ENCODE results near the gene RNASE9. TPM values are rescaled to one million over a fixed set of nuclear protein-coding genes. Genes with fewer than 3 reads are reported as not detected.

Gene RNASE9
- total and polyA plus RNA-seq, 9 of the 15 experiments (the other 6 are each of a cell fraction or from before 2014, with no cell fraction given), result not detected

- no peaks in the 10 kb centered on the region for H3K27me3 ChIP-seq (ENCODE audit: control insufficient read depth in 2 of 2, insufficient read depth in 2 of 2, low read length in 2 of 2)
- no peaks in the 10 kb centered on the region for H4K20me1 ChIP-seq (replicated peaks; ENCODE audit: control insufficient read depth, insufficient read depth, low read length)
- no peaks in the 10 kb centered on the region for H3K9me3 ChIP-seq (replicated peaks; ENCODE audit: control insufficient read depth, insufficient read depth, low read depth, low read length)
- H3K9me1 ChIP-seq (ENCODE audit: control insufficient read depth, insufficient read depth, low read length), result no peaks in the 10 kb centered on the region
- peak; percentile 86 for FAIRE-seq
- peak; percentile 12 for ATAC-seq
- H3K79me2 ChIP-seq (ENCODE audit: control insufficient read depth, insufficient read depth, low read length), result no peaks in the 10 kb centered on the region
- in situ Hi-C loops (cut with MboI), result loop anchor here (5.0 to 10.0 kb wide), 3 partner anchors 83 to 282 kb away; partner anchors contain the start of gene TEP1
- peak; percentile 59 to 86 (median 65) for DNase-seq (ENCODE audit: extremely low read depth in 1 of 4, low spot score in 3 of 4)
- peak overlapping the region; percentile 94 for H2AFZ ChIP-seq (ENCODE audit: low read depth, low read length)
- WGBS (ENCODE audit: insufficient coverage, low coverage, missing lambda C conversion rate), result under 1% methylated on average over 38 of the region's 44 CpGs
- H3K4me2 ChIP-seq (ENCODE audit: insufficient read depth, low read length), result peak overlapping the region; percentile 89
- POLR2A ChIA-PET, result no interaction called here
- H3K4me1 ChIP-seq (replicated peaks in 1 of 2; ENCODE audit: control insufficient read depth in 2 of 2, insufficient read depth in 2 of 2, low read length in 2 of 2), result peaks cover 0 to 14% of the 10 kb centered on the region in 2 experiments; a peak in 2 of 5 replicates
- H3K9ac ChIP-seq (ENCODE audit: insufficient read depth in 1 of 2, low read depth in 2 of 2, low read length in 2 of 2), result peak overlapping the region; percentile 74 to 93
- H3K27ac ChIP-seq (ENCODE audit: extremely low read depth, low read depth, low read length), result peak overlapping the region; percentile 64
- peak overlapping the region; percentile 80 for H3K4me3 ChIP-seq
- CTCF ChIA-PET (ENCODE audit: low intra/inter-chr PET ratio), result interaction anchor here (0.6 to 3.4 kb wide), 11 partner anchors 22 to 480 kb away, joined by 3 to 49 read pairs (median 5); no protein-coding TSS in a partner anchor
- H3K36me3 ChIP-seq (ENCODE audit: control insufficient read depth, insufficient read depth, low read length), result no peaks in the 10 kb centered on the region
- intact Hi-C loops (cut with micrococcal nuclease), result loop anchor here (1.0 to 5.0 kb wide), 5 partner anchors 62 to 347 kb away; partner anchors contain the start of gene APEX1
- no TSS peak for BruUV-seq (replicated peaks)
- TF ChIP-seq NCOA2 (IDR thresholded peaks at IDR 0.05; ENCODE audit: partially characterized antibody in 2 of 2), result peak in 1 of 2 experiments; percentile 65
- peak; percentile 22; the same call in 1 of the 2 replicates for TF ChIP-seq EP400 (IDR thresholded peaks at IDR 0.05)
- peak; percentile 93 to 100 (median 99) for TF ChIP-seq CTCF (IDR thresholded peaks at IDR 0.05 in 2 of 3, conservative IDR thresholded peaks at IDR 0.05 in 1 of 3; ENCODE audit: insufficient read depth in 2 of 3, low read depth in 1 of 3, low read length in 3 of 3)
- TF ChIP-seq SPI1 (IDR thresholded peaks at IDR 0.05; ENCODE audit: borderline replicate concordance, low read depth, low read length), result no peak
- TF ChIP-seq ZNF592 (IDR thresholded peaks at IDR 0.05), result peak; percentile 48; the same call in 1 of the 2 replicates
- TF ChIP-seq CREB3L1 (IDR thresholded peaks at IDR 0.05; ENCODE audit: borderline replicate concordance, low read depth), result peak; percentile 83
- TF ChIP-seq NRF1 (conservative IDR thresholded peaks at IDR 0.05 in 1 of 2, IDR thresholded peaks at IDR 0.05 in 1 of 2), result peak in 1 of 2 experiments; percentile 24; a peak in 1 of 4 replicates
- TF ChIP-seq LEF1 (IDR thresholded peaks at IDR 0.05), result 0 out of 2 replicates have a peak, but pooled peaks have one; percentile 26
- TF ChIP-seq BDP1 (IDR thresholded peaks at IDR 0.05; ENCODE audit: insufficient read depth, insufficient read length), result peak; percentile 59
- TF ChIP-seq ARID2 (IDR thresholded peaks at IDR 0.05), result peak; percentile 67; the same call in 1 of the 2 replicates
These were observed 48.6 kb upstream of the RNASE9 start for GRCh38 chr14:20609215-20610001.
